GM21390 (cell line): ENCODE results near the gene AKAP7.
"Not testable (repeated sequence)": the region's sequence is repeated elsewhere in the genome, so short reads cannot be mapped to it uniquely, and the experiment has no call there.

ENCODE experiments used
- ATAC-seq: cut with Tn5 transposase; IDR thresholded peaks from one replicate; pipeline ENCODE4 v1.9.1; 2021; ENCODE audit not compliant: unreplicated experiment

Gene AKAP7

GRCh38 chr6:131250936-131251335 is 115.7 kb downstream of the AKAP7 start:
- ATAC-seq = no peak

- no peak for ATAC-seq
Measured at GRCh38 chr6:131251590-131252199, 116.4 kb downstream of the AKAP7 start.

- no peak for ATAC-seq
Measured at GRCh38 chr6:131255434-131255833, 120.2 kb downstream of the AKAP7 start.

GRCh38 chr6:131255911-131256310 is 120.6 kb downstream of the AKAP7 start:
- ATAC-seq = no peak

- ATAC-seq = no peak
Measured at GRCh38 chr6:131257104-131257503, 121.8 kb downstream of the AKAP7 start.

GRCh38 chr6:131258010-131258652 is 122.9 kb downstream of the AKAP7 start:
- ATAC-seq = no peak

- ATAC-seq = no peak
Measured at GRCh38 chr6:131258816-131259476, 123.7 kb downstream of the AKAP7 start.

GRCh38 chr6:131260960-131261359 is 125.7 kb downstream of the AKAP7 start:
- not testable (repeated sequence) for ATAC-seq

- ATAC-seq = no peak
Measured at GRCh38 chr6:131262060-131262459, 126.8 kb downstream of the AKAP7 start.

GRCh38 chr6:131265939-131266338 is 130.7 kb downstream of the AKAP7 start:
- ATAC-seq = no peak

GRCh38 chr6:131268303-131268702 is 133.0 kb downstream of the AKAP7 start:
- no peak for ATAC-seq

GRCh38 chr6:131269565-131270391 is 134.5 kb downstream of the AKAP7 start:
- ATAC-seq = no peak

- no peak for ATAC-seq
Measured at GRCh38 chr6:131270534-131270933, 135.3 kb downstream of the AKAP7 start.

GRCh38 chr6:131275273-131275672 is 140.0 kb downstream of the AKAP7 start:
- no peak for ATAC-seq

- no peak for ATAC-seq
Measured at GRCh38 chr6:131277591-131277990, 142.3 kb downstream of the AKAP7 start.

- ATAC-seq = no peak
Measured at GRCh38 chr6:131281471-131282270, 146.4 kb downstream of the AKAP7 start.

GRCh38 chr6:131282365-131282764 is 147.1 kb downstream of the AKAP7 start:
- no peak for ATAC-seq

GRCh38 chr6:131283466-131284175 is 148.4 kb downstream of the AKAP7 start:
- ATAC-seq = no peak

- no peak for ATAC-seq
Measured at GRCh38 chr6:131285548-131285947, 150.3 kb downstream of the AKAP7 start.

- no peak for ATAC-seq
Measured at GRCh38 chr6:131286469-131287040, 151.3 kb downstream of the AKAP7 start.
